NK-92 (cell line): ENCODE data around the gene CAD.

Experiments used
- DNase-seq: peaks from one replicate; lab custom pipeline; 2025; ENCODE audit not compliant: unreplicated experiment; lab: John Stamatoyannopoulos, UW

CAD gene

DNA sequence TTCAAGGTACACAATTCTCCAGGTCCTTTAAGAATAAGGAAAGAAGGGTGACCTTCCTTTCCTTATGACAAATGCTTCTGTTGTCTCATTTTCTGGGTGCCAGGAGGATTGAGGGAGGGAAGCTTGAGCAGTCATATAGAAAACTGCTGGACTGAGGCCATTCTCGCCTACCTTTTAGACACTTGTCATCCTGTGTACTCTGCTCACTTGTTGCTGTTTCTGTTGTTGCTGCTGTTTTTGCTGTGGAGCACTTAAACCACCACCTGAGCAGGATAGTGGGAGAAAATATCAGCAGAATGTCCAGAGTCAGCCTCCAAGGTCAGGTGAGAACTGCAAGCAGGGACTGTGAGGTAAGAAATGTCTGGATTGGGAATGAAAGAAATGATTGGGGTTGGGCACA, 60.8 kb downstream of the CAD start:
- DNase-seq: no peak

DNA sequence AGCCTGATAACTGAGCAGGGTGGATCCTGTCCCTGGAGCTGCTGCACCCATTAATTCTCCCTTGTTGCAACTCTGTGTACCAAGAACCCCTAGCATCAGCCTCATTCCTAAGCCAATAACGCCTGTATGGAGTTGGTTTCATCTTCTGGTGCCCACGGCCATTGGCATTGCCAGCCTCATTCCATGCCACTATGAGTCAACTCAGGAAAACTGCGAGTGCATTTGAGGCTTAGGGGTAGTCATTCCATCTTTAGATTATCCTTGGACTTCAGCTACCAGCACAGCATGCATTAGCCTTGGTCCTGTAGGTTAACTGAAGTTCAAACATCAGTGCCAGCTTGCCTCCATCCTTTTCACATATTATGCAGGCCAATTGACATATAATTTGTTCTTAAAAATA, 63.7 kb downstream of the CAD start:
- DNase-seq: no peak

DNA sequence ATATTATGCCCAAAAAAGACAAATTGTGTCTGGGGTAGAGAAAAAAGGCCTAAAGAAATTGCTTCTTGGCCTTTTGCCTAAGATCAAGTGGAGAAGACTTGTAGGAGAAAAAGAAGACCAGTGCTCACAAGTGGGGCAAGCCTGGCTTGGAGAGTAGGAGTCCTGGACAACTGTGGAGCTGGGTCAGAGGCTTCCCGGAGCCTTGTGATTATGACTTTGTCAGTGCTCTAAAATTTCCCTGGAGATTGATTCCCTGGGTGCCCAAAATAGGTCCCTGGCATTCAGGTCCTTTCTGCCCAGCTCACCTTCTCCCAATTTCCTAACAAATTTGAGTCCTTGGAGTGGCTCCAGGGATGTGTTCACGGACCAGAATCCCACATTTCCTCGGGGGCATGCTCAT, 64.3 kb downstream of the CAD start:
- DNase-seq: no peak

DNA sequence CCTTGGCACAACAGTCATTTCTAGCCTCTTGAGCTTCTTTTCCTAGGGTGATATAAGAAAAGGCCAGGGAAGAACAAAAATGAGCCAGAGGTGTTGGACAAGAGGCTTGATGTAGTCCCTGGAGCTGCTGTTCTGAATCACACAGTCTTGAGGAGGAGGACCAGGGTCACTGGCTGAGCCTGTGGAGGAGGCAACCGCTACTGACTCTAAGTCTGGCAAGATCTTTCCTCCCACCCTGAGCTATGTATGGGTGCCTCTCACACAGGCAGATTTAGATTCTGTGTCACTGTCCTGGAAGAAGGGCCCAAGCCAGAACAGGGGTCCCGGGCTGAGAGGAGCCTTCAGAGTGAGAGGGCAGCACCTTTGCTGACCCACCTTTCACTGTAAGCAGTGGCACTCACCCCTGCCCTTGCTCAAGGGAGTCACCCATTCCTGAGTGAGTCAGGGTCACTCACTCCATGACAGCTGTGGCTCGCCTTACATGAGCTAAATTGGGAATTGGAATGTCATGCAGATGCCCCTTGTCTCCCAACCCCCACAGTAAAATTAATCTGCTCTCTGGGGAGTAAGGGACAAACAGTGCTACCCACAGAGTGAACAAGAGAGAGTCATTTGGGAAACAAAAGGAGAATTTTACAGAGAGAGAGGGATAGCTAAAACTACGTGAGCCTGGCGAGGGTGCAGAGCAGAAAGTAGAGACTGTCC, 64.8 kb downstream of the CAD start, which contains the start of gene TRIM54:
Gene TRIM54, plus strand, starts transcription at position 575 of the 705 bp plus-strand sequence. CDS start 303 bp downstream, outside the sequence.
- DNase-seq: no peak

DNA sequence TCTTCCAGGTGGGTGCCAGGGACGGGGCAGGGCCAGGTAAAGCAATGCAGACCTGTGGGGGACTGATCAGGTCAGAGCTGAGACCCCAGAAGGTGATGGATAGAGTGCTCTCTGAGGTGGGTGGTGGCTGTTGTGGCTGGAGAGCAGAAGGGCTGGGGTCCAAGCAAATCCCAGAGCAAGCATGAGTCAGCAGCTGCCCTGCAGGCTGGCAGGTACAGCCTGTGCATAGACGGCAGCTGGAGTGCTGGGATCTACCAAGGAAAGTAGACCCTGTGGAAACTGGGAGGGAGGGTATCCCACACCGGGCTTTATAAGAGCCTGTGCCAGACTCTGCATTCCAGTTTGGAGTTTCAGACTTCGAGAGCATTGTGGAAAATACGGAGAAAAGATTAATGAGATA, 65.7 kb downstream of the CAD start:
- DNase-seq: no peak

DNA sequence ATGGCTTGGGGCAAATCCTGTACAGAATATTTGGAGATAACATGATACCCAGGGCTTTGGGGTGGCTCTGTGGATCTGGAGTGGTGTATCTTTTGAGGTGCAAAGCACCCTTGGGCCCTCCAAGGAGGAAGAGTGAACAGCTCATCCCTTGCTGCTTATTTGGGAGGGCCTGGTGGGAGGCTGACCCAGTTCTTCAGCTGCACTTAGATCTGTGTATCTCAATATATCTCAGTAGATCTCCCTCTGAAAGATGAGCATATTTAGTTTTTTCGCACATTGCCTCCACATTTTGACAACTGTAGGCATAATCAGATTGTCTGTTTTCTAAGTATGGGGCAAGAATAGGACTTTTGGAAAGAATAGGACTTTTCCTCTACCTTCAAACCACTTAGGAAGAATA, 67.8 kb downstream of the CAD start:
- no peak for DNase-seq

DNA sequence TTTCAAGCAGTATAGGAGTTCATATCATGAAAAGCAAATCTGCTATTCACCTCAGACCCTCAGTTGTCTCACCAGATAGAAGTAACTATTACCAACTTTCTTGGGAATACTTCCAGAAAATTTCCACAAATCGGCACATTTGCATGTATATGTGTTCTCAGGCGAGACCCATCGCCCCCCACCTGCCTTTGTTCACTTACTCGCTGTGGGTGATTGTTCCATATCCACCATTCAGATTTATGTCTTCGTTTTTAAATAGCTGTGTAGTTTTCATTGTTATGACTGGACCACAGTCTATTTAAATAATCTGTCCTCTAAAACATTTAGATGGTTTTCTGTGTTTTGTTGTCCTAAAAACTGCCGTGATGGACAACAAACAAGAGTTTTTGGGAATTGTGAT, 68.3 kb downstream of the CAD start:
- no peak for DNase-seq

DNA sequence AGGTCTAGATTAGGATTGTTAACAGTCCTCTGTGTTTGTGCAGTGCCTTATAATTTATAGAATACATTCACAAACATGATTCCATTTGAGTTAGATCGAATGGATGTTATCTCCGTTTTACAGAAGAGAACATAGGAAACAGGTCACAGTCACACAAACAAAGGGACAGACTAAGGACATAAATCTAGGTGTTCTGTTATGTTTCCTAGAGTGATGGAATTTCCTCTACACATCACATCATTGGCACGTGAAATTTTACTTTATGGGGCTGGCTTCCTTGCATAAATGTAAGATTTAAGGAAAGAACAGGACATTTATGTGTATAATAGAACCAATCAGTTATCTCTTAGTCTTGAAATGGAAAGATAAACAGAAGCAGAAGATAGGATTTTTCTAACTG, 71.4 kb downstream of the CAD start:
- DNase-seq: no peak

DNA sequence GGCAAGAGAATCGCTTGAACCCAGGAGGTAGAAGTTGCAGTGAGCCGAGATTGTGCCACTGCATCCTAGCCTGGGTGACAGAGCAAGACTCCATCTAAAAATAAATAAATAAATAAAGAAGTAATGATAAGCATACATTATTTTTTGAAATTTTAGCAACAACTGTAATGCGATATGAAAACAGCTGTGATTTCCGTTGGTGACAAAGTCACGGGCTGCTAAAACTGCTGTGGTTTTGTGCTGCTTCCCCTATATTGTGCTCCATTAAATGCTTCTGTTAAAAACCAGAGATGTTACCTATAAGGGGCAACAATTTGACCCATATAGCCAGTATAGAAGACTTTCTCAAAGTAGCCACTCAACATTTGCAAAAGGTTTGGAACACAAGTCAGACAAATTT, 73.4 kb downstream of the CAD start:
- DNase-seq: no peak

DNA sequence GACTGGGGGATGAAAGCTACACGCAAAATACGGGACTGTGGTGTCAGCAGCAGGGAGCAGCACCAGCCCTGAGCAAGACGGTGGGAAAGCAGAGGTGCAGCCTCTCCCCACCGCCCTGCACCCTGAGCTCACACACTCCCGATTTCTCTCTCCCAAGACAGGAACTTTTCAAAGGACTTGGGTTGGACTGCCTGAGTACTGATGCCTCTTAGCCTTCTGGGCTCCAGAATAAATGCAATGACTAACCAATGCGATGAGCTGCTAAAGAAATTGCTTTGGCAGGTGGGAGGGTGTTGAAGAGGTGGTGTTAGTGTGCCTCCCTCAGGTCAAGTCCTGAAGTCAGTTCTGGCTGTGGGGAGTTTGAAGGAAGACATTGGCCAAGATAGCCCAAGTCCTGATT, 74.7 kb downstream of the CAD start:
- no peak for DNase-seq
